ENCODE results near the gene MMD2. TPM values are rescaled to one million over a fixed set of nuclear protein-coding genes. Genes with fewer than 3 reads are reported as not detected.

Gene MMD2
- total RNA-seq, 1 experiment from 2014 or later = not detected

- H3K4me2 ChIP-seq (ENCODE audit: low read length) = no peak overlapping the region
- H4K20me1 ChIP-seq (ENCODE audit: low read length) = no peaks in the 10 kb centered on the region
- no peak overlapping the region for H3K9ac ChIP-seq (ENCODE audit: low read length)
- ChIA-PET POLR2A (ENCODE audit: unreplicated experiment) (no interaction called here), CTCF (no interaction called here)
- H3K27ac ChIP-seq (ENCODE audit: low read length) = no peak overlapping the region
- H3K36me3 ChIP-seq (ENCODE audit: low read depth, low read length) = no peaks in the 10 kb centered on the region
- no peak for TF ChIP-seq EZH2phosphoT487 (IDR thresholded peaks at IDR 0.05; ENCODE audit: borderline replicate concordance, low read length)
- no peak for TF ChIP-seq CTCF (conservative IDR thresholded peaks at IDR 0.05; ENCODE audit: low read depth, low read length)
- TF ChIP-seq EZH2 (IDR thresholded peaks at IDR 0.05; ENCODE audit: low read length, unreplicated experiment) = no peak
- ATAC-seq (no peak), DNase-seq (no peak)
- no peaks in the 10 kb centered on the region for H3K9me2 ChIP-seq (replicated peaks; ENCODE audit: low read length)
- no peaks in the 10 kb centered on the region for H3F3A ChIP-seq (ENCODE audit: low read length, unreplicated experiment)
- no peak overlapping the region for H2AFZ ChIP-seq (ENCODE audit: low read length)
- 0 out of 2 replicates have a peak, but pooled peaks cover 10% of the 10 kb centered on the region for H3K4me1 ChIP-seq (ENCODE audit: insufficient read depth, low read length)
- no peaks in the 10 kb centered on the region for H3K79me2 ChIP-seq (ENCODE audit: low read length)
- no peaks in the 10 kb centered on the region for H3K9me3 ChIP-seq (ENCODE audit: low read length)
- H3K27me3 ChIP-seq (ENCODE audit: low read length) = no peaks in the 10 kb centered on the region
- BruUV-seq (replicated peaks) = no TSS peak
- intact Hi-C loops (cut with micrococcal nuclease) = no loop called here
- H3K4me3 ChIP-seq (ENCODE audit: low read length) = no peak overlapping the region
Measured at GRCh38 chr7:4878336-4879335, 80.4 kb downstream of the MMD2 start.

- ATAC-seq (no peak), DNase-seq (no peak)
- no peaks in the 10 kb centered on the region for H3K79me2 ChIP-seq (ENCODE audit: low read length)
- ChIA-PET POLR2A (ENCODE audit: unreplicated experiment) (no interaction called here), CTCF (no interaction called here)
- H3K27ac ChIP-seq (ENCODE audit: low read length) = no peak overlapping the region
- intact Hi-C loops (cut with micrococcal nuclease) = no loop called here
- no peaks in the 10 kb centered on the region for H3K36me3 ChIP-seq (ENCODE audit: low read depth, low read length)
- H3K9ac ChIP-seq (ENCODE audit: low read length) = no peak overlapping the region
- H3F3A ChIP-seq (ENCODE audit: low read length, unreplicated experiment) = no peaks in the 10 kb centered on the region
- H3K4me2 ChIP-seq (ENCODE audit: low read length) = no peak overlapping the region
- no peak overlapping the region for H2AFZ ChIP-seq (ENCODE audit: low read length)
- H3K4me3 ChIP-seq (ENCODE audit: low read length) = no peak overlapping the region
- no peaks in the 10 kb centered on the region for H3K27me3 ChIP-seq (ENCODE audit: low read length)
- H4K20me1 ChIP-seq (ENCODE audit: low read length) = no peaks in the 10 kb centered on the region
- H3K9me2 ChIP-seq (replicated peaks; ENCODE audit: low read length) = no peaks in the 10 kb centered on the region
- H3K9me3 ChIP-seq (ENCODE audit: low read length) = no peaks in the 10 kb centered on the region
- TF ChIP-seq CTCF (conservative IDR thresholded peaks at IDR 0.05; ENCODE audit: low read depth, low read length) (no peak), EZH2phosphoT487 (IDR thresholded peaks at IDR 0.05; ENCODE audit: borderline replicate concordance, low read length) (no peak), EZH2 (IDR thresholded peaks at IDR 0.05; ENCODE audit: low read length, unreplicated experiment) (no peak)
- no peaks in the 10 kb centered on the region for H3K4me1 ChIP-seq (ENCODE audit: insufficient read depth, low read length)
- BruUV-seq (replicated peaks) = no TSS peak
Measured at GRCh38 chr7:4876586-4876985, 82.4 kb downstream of the MMD2 start.

- Histone ChIP-seq H3K9me3 (ENCODE audit: low read length) (no peaks in the 10 kb centered on the region), H3K36me3 (ENCODE audit: low read depth, low read length) (no peaks in the 10 kb centered on the region), H3K4me2 (ENCODE audit: low read length) (no peak overlapping the region), H3K27ac (ENCODE audit: low read length) (no peak overlapping the region), H2AFZ (ENCODE audit: low read length) (no peak overlapping the region), H3K4me1 (ENCODE audit: insufficient read depth, low read length) (no peaks in the 10 kb centered on the region), H4K20me1 (ENCODE audit: low read length) (no peaks in the 10 kb centered on the region), H3K27me3 (ENCODE audit: low read length) (no peaks in the 10 kb centered on the region), H3K9me2 (replicated peaks; ENCODE audit: low read length) (no peaks in the 10 kb centered on the region), H3F3A (ENCODE audit: low read length, unreplicated experiment) (no peaks in the 10 kb centered on the region), H3K9ac (ENCODE audit: low read length) (no peak overlapping the region), H3K79me2 (ENCODE audit: low read length) (no peaks in the 10 kb centered on the region), H3K4me3 (ENCODE audit: low read length) (no peak overlapping the region)
- intact Hi-C loops (cut with micrococcal nuclease) = no loop called here
- no peak for DNase-seq
- ATAC-seq = no peak
- ChIA-PET CTCF (no interaction called here), POLR2A (ENCODE audit: unreplicated experiment) (interaction anchor here (0.6 kb wide), 1 partner anchor 674 kb away, joined by 3 read pairs; no protein-coding TSS in a partner anchor)
- no TSS peak for BruUV-seq (replicated peaks)
- no peak for TF ChIP-seq CTCF (conservative IDR thresholded peaks at IDR 0.05; ENCODE audit: low read depth, low read length)
- TF ChIP-seq EZH2phosphoT487 (IDR thresholded peaks at IDR 0.05; ENCODE audit: borderline replicate concordance, low read length) = no peak
- TF ChIP-seq EZH2 (IDR thresholded peaks at IDR 0.05; ENCODE audit: low read length, unreplicated experiment) = no peak
Measured at GRCh38 chr7:4875391-4875790, 83.6 kb downstream of the MMD2 start.
